ENCODE results near the gene HBEGF. TPM values are rescaled to one million over a fixed set of nuclear protein-coding genes. Genes with fewer than 3 reads are reported as not detected.

Gene HBEGF
- total RNA-seq, 1 experiment from 2014 or later, result 7.1 TPM

DNA sequence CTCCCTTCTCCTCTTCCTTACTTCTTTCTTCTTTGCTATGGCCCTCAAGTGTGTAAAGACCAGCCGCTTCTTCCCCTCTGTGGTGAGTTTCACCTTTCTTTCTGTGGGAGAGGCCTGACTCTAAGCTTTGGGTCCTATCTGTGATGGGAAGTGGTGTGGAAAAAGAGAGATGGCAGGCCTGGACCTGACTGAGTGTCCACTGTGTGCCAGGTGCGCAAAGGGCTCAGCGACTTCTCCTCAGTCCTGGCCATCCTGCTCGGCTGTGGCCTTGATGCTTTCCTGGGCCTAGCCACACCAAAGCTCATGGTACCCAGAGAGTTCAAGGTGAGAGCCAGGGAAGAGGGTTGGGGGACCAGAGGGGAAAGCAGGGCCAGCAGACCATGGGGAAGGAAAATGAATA, 19.5 kb upstream of the HBEGF start:
- DNase-seq, result no peak
- H3K9me3 ChIP-seq (replicated peaks), result no peaks in the 10 kb centered on the region
- no peak overlapping the region for H3K27ac ChIP-seq
- H3K4me3 ChIP-seq, result no peak overlapping the region
- H3K36me3 ChIP-seq, result no peaks in the 10 kb centered on the region
- H3K4me1 ChIP-seq, result no peaks in the 10 kb centered on the region
- no peaks in the 10 kb centered on the region; the same call in 1 of the 2 replicates for H3K27me3 ChIP-seq

- H3K9me3 ChIP-seq (replicated peaks), result no peaks in the 10 kb centered on the region
- DNase-seq, result no peak
- no peaks in the 10 kb centered on the region for H3K4me1 ChIP-seq
- no peaks in the 10 kb centered on the region for H3K36me3 ChIP-seq
- H3K27ac ChIP-seq, result no peak overlapping the region
- no peak overlapping the region for H3K4me3 ChIP-seq
- no peaks in the 10 kb centered on the region; the same call in 1 of the 2 replicates for H3K27me3 ChIP-seq
Observed at GRCh38 chr5:140365282-140365681, 18.9 kb upstream of the HBEGF start.

- H3K27me3 ChIP-seq, result no peaks in the 10 kb centered on the region; the same call in 1 of the 2 replicates
- no peak overlapping the region for H3K4me3 ChIP-seq
- no peaks in the 10 kb centered on the region for H3K36me3 ChIP-seq
- no peaks in the 10 kb centered on the region for H3K4me1 ChIP-seq
- H3K27ac ChIP-seq, result no peak overlapping the region
- no peak for DNase-seq
- H3K9me3 ChIP-seq (replicated peaks), result no peaks in the 10 kb centered on the region
Observed at GRCh38 chr5:140364472-140364765, 18.0 kb upstream of the HBEGF start.

DNA sequence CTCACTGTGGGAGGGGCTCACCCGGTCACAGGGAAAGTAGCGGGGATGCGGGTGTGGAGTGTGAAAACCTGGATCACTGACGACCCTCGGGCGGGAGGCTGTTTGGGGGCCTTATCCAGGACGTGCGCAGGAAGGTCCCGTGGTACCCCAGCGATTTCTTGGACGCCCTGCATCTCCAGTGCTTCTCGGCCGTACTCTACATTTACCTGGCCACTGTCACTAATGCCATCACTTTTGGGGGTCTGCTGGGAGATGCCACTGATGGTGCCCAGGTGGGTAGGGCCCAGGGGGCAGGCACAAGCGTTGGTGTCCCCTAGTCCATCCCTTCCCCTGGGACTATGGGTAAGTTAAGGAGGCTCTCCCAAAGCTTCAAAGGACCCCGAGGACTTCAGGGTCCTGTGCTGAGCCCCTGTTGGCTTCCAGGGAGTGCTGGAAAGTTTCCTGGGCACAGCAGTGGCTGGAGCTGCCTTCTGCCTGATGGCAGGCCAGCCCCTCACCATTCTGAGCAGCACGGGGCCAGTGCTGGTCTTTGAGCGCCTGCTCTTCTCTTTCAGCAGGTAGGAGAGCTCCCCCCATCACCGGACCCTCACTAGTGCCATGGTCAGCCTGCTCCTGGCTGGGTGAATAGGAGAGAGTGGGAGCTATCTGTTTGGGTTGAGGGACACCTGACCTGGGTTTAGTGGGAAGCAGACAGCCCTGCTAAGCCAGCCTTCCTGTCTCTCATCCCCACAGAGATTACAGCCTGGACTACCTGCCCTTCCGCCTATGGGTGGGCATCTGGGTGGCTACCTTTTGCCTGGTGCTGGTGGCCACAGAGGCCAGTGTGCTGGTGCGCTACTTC, 17.4 kb upstream of the HBEGF start:
- no peak overlapping the region for H3K27ac ChIP-seq
- no peak overlapping the region for H3K4me3 ChIP-seq
- no peaks in the 10 kb centered on the region for H3K4me1 ChIP-seq
- no peak for DNase-seq
- no peaks in the 10 kb centered on the region for H3K9me3 ChIP-seq (replicated peaks)
- H3K27me3 ChIP-seq, result no peaks in the 10 kb centered on the region; the same call in 1 of the 2 replicates
- no peaks in the 10 kb centered on the region for H3K36me3 ChIP-seq

DNA sequence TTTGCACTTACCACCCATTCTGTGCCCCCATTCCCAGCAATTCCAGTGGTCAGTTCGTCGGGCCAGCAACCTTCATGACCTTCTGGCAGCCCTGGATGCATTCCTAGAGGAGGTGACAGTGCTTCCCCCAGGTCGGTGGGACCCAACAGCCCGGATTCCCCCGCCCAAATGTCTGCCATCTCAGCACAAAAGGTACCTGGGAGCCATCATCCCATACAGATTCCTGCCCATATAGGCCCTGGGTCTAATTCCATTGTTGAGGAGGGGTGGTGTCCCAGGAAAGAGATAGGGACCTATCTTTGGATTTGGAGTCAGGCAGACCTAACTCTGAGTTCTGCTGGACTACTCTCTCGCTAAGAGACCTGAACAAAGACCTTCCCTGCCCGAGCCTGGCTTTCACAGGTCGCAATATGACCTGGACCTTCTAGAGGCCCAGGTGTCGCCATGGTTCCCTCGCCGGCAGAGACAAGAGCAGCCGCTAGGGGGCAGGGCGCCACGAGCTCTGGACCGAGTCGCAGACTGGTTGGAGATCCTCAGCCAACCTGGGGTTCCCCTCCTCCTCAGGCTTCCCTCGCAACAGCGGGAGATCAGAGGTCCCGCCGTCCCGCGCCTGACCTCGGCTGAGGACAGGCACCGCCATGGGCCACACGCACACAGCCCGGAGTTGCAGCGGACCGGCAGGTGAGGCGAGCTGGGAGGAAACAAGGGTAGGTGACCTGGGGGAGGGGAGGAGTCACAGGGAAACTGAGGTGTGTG, 16.6 kb upstream of the HBEGF start:
- no peaks in the 10 kb centered on the region for H3K9me3 ChIP-seq (replicated peaks)
- H3K36me3 ChIP-seq, result no peaks in the 10 kb centered on the region
- no peak overlapping the region for H3K27ac ChIP-seq
- no peaks in the 10 kb centered on the region for H3K4me1 ChIP-seq
- peak; percentile 50 to 63 for DNase-seq
- no peak overlapping the region for H3K4me3 ChIP-seq
- no peaks in the 10 kb centered on the region for H3K27me3 ChIP-seq

DNA sequence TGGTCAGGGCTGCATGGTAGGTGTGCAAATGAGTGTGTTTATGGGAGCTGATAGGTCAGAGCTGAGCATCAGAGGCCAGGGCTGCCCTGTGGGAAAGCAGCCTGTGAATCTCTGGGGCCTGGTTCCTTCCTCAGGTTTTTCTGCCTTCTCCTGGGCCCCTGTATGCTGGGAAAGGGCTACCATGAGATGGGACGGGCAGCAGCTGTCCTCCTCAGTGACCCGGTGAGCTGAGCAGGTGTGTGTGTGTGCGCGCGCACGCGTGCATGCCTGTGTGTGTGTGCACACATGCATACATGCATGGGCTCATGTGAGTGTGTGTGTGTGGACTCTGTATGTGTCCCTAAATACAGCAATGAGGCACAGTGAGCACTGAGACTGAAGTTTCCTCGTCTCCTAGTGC, 15.9 kb upstream of the HBEGF start:
- Histone ChIP-seq H3K9me3 (replicated peaks) (no peaks in the 10 kb centered on the region), H3K36me3 (no peaks in the 10 kb centered on the region), H3K4me3 (no peak overlapping the region), H3K27ac (no peak overlapping the region), H3K4me1 (no peaks in the 10 kb centered on the region), H3K27me3 (no peaks in the 10 kb centered on the region)
- no peak for DNase-seq

DNA sequence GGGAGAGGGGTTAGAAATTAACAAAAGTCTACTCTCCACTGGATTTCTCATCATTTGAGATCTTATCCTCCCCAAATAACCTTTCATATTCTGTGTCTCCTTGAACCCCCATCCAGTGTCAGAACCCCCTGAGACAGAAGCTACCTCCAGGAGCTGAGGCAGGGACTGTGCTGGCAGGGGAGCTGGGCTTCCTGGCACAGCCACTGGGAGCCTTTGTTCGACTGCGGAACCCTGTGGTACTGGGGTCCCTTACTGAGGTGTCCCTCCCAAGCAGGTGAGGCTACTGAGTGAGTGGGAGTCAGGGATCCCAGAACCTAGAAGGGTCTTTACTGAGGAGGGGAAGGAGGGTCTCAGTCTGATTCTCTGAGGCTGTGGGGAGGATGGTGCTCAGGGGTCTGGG, 15.5 kb upstream of the HBEGF start:
- Histone ChIP-seq H3K4me3 (no peak overlapping the region), H3K9me3 (replicated peaks) (no peaks in the 10 kb centered on the region), H3K27ac (no peak overlapping the region), H3K36me3 (no peaks in the 10 kb centered on the region), H3K4me1 (no peaks in the 10 kb centered on the region), H3K27me3 (no peaks in the 10 kb centered on the region)
- no peak for DNase-seq

- no peak for DNase-seq
- H3K4me1 ChIP-seq, result no peaks in the 10 kb centered on the region
- no peaks in the 10 kb centered on the region for H3K27me3 ChIP-seq
- H3K9me3 ChIP-seq (replicated peaks), result no peaks in the 10 kb centered on the region
- no peaks in the 10 kb centered on the region for H3K36me3 ChIP-seq
- H3K4me3 ChIP-seq, result no peak overlapping the region
- H3K27ac ChIP-seq, result no peak overlapping the region
Observed at GRCh38 chr5:140360681-140361479, 14.5 kb upstream of the HBEGF start.

GRCh38 chr5:140360101-140360500, 13.7 kb upstream of the HBEGF start, which contains the start of gene SLC4A9:
TSS of gene SLC4A9 (plus strand) at chr5:140360194. CDS start at chr5:140360237, 43 bp downstream.
- H3K36me3 ChIP-seq, result no peaks in the 10 kb centered on the region
- H3K27ac ChIP-seq, result no peak within 1 kb of the TSS
- H3K4me1 ChIP-seq, result no peaks in the 10 kb centered on the region
- H3K4me3 ChIP-seq, result no peak within 1 kb of the TSS
- no peak for DNase-seq
- H3K9me3 ChIP-seq (replicated peaks), result no peaks in the 10 kb centered on the region
- no peaks in the 10 kb centered on the region for H3K27me3 ChIP-seq

GRCh38 chr5:140358738-140359310, 12.4 kb upstream of the HBEGF start:
- peak; percentile 34 to 52 for DNase-seq
- Histone ChIP-seq H3K4me3 (no peak overlapping the region), H3K27me3 (no peaks in the 10 kb centered on the region), H3K36me3 (no peaks in the 10 kb centered on the region), H3K4me1 (no peaks in the 10 kb centered on the region), H3K9me3 (replicated peaks) (no peaks in the 10 kb centered on the region), H3K27ac (no peak overlapping the region)

DNA sequence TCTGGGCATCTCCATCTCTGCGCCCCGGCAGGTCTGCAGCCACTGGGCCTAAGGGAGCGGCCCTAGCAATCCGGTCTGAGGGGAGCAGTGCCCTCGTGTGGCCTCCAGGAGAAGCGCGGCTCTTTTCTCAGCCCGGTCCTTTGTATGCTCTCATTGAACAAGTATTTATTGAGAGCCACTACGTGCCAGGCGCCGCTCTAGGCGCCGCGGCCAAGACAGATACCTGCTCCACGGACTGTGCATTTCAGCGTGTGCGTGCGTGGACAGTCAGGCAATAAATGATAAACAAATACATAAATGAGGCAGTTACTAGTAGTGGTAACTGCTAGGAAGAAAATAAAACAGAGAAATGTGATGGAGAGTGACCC, 11.3 kb upstream of the HBEGF start:
- H3K9me3 ChIP-seq (replicated peaks), result no peaks in the 10 kb centered on the region
- H3K27me3 ChIP-seq, result no peaks in the 10 kb centered on the region
- no peaks in the 10 kb centered on the region for H3K4me1 ChIP-seq
- peak; percentile 74 to 91 for DNase-seq
- no peaks in the 10 kb centered on the region for H3K36me3 ChIP-seq
- H3K27ac ChIP-seq, result no peak overlapping the region
- no peak overlapping the region for H3K4me3 ChIP-seq

DNA sequence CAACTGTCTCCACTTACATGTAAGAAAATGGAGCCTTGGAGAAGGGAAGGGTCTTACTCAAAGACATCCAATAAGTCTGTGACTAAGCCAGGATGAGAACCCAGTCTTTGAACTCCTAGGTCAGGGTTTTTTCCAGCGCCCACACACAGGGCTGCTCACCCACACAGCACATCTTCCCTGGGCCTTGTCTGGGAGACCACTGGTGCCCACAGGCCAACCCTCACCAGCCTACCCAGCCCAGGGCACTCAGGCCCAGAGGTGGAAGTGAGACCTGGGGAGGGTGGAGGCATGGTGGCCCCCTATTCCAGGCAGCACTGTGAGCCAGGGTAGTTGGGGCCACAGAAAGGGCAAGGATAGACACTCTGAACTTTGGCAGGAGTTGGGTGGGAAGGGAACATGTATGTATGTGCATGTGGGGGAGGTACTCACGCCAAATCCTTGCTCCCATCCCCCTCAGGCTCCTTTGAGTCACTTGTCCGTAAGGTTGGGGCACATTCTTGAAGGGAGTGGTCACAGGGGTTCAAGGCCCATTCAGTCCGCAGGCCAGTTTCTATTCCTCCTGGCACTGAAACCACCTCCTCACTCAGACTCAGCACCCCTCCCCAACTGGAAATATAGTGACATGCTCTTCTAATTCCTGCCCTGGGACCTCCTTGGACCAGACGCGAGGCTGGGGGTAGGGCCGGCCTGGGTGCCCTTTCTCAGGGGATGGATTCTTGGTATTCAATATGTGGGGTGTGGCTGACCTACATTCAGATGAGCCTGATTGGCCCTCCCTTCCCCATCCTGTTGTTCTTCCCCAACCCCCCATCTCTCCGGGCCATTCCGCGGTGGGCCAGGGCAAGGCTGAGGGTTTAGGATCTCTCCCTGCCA, 10.7 kb upstream of the HBEGF start:
- H3K36me3 ChIP-seq, result no peaks in the 10 kb centered on the region
- DNase-seq, result no peak
- no peaks in the 10 kb centered on the region for H3K27me3 ChIP-seq
- no peaks in the 10 kb centered on the region for H3K4me1 ChIP-seq
- H3K27ac ChIP-seq, result no peak overlapping the region
- H3K9me3 ChIP-seq (replicated peaks), result no peaks in the 10 kb centered on the region
- H3K4me3 ChIP-seq, result no peak overlapping the region

GRCh38 chr5:140355546-140355945, 9.1 kb upstream of the HBEGF start:
- Histone ChIP-seq H3K27me3 (no peaks in the 10 kb centered on the region), H3K4me3 (no peak overlapping the region), H3K9me3 (replicated peaks) (no peaks in the 10 kb centered on the region), H3K27ac (no peak overlapping the region), H3K36me3 (no peaks in the 10 kb centered on the region), H3K4me1 (peaks cover 5% of the 10 kb centered on the region)
- DNase-seq, result no peak
